PC-3 (cell line): ENCODE results near the gene WSCD2.

Source experiments
- CTCF ChIP-seq: fragments of 300-600 bp; sonication (generic); conservative IDR thresholded peaks from 2 replicates; pipeline ENCODE4 v1.5.1; 2017; ENCODE audit warnings: antibody characterized with exemption, low read depth, mild to moderate bottlenecking, low read length
- EZH2phosphoT487 ChIP-seq: fragments of 300-600 bp; sonication (generic); IDR thresholded peaks from 2 replicates; pipeline ENCODE4 v1.6.1; 2018; ENCODE audit warnings: mild to moderate bottlenecking, antibody characterized with exemption, low read length, borderline replicate concordance

- TF ChIP-seq CTCF, result no peak
- no peak for TF ChIP-seq EZH2phosphoT487
Measured at GRCh38 chr12:108198043-108198442, 69.0 kb downstream of the WSCD2 start.
